Endothelial cell of umbilical vein (primary cell): ENCODE measurements around the gene SPTBN5. TPM values are rescaled to one million over a fixed set of nuclear protein-coding genes. Genes with fewer than 3 reads are reported as not detected.

ENCODE experiments used
- BruUV-seq: library from RNA; stranded (reverse); fragments of 400-500 nt; replicated peaks from 2 replicates; lab custom pipeline; 2021; lab: Mats Ljungman, UMichigan
- CTCF ChIA-PET: fragments of 300-600, 350-600 bp; sonication (Branson Sonifier 250); formaldehyde crosslinking; loops from one replicate; lab custom pipeline; 2021; ENCODE audit warnings: antibody characterized with exemption, inconsistent platforms; lab: Charles Lee
- POLR2A ChIA-PET: fragments of 300-600, 350-600 bp; sonication (Branson Sonifier 250); formaldehyde crosslinking; loops from one replicate; lab custom pipeline; 2021; ENCODE audit warnings: antibody characterized with exemption, inconsistent platforms; lab: Charles Lee
- DNase-seq: peaks from one replicate; pipeline ENCODE4 v3.0.0-alpha.2; 2011; ENCODE audit warnings: low read depth, low spot score
- FAIRE-seq: peaks from 2 replicates; lab custom pipeline; 2011; peaks lifted over from hg19 to GRCh38; lab: Jason Lieb, UNC
- H2AFZ ChIP-seq: 2 replicates; pipeline ENCODE4 v1.6.0; 2012; ENCODE audit warnings: low read depth, low read length, control low read depth, inconsistent platforms
- H3K27ac ChIP-seq: 2 replicates; pipeline ENCODE4 v1.5.1; 2011; ENCODE audit warnings: low read depth, mild to moderate bottlenecking, control low read depth, low read length, moderate library complexity; ENCODE audit not compliant: insufficient read depth
- H3K27me3 ChIP-seq, 2 experiments: 2 replicates each; pipeline versions ENCODE4 v1.6.0 to v1.6.1; 2011; ENCODE audit warnings: low read length in 2 of 2, mixed read lengths in 1 of 2; ENCODE audit not compliant: control insufficient read depth in 2 of 2, insufficient read depth in 2 of 2
- H3K36me3 ChIP-seq, 2 experiments: 2 replicates in 1 of 2; 3 replicates in 1 of 2; pipeline ENCODE4 v1.5.1; 2011; ENCODE audit warnings: low read length in 2 of 2, mild to moderate bottlenecking in 1 of 2, moderate library complexity in 1 of 2; ENCODE audit not compliant: control insufficient read depth in 2 of 2, insufficient read depth in 2 of 2; ENCODE audit errors: extremely low read depth in 1 of 2
- H3K4me1 ChIP-seq: 3 replicates; pipeline ENCODE4 v1.5.1; 2011; ENCODE audit warnings: mild to moderate bottlenecking, low read length; ENCODE audit not compliant: control insufficient read depth, insufficient read depth; ENCODE audit errors: extremely low read depth
- H3K4me2 ChIP-seq: 2 replicates; pipeline ENCODE4 v1.6.1; 2011; ENCODE audit warnings: low read length, control low read depth, mixed read lengths; ENCODE audit not compliant: insufficient read depth
- H3K4me3 ChIP-seq, 3 experiments: fragments of 200-600 bp in 1 of 3; sonication (generic), shearing (Covaris generic) in 1 of 3; replicated peaks in 1 of 3; 2 replicates each; pipeline ENCODE4 v1.5.1; 2011 to 2016; ENCODE audit warnings: control low read depth in 3 of 3, low read length in 3 of 3, mild to moderate bottlenecking in 2 of 3, inconsistent platforms in 1 of 3, low read depth in 1 of 3, moderate library complexity in 1 of 3; ENCODE audit not compliant: insufficient read depth in 1 of 3
- H3K79me2 ChIP-seq: 2 replicates; pipeline ENCODE4 v1.6.0; 2012; ENCODE audit warnings: low read length, inconsistent platforms; ENCODE audit not compliant: control insufficient read depth, insufficient read depth
- H3K9ac ChIP-seq: replicated peaks from 2 replicates; pipeline ENCODE3; 2011; ENCODE audit warnings: low read length, control low read depth; ENCODE audit not compliant: insufficient read depth; ENCODE audit errors: extremely low read depth
- H3K9me1 ChIP-seq: replicated peaks from 3 replicates; pipeline ENCODE4 v1.6.0; 2011; ENCODE audit warnings: mild to moderate bottlenecking, low read length; ENCODE audit not compliant: control insufficient read depth, insufficient read depth; ENCODE audit errors: extremely low read depth
- H3K9me3 ChIP-seq: replicated peaks from 2 replicates; pipeline ENCODE4 v1.5.1; 2012; ENCODE audit warnings: low read length, inconsistent platforms; ENCODE audit not compliant: control insufficient read depth, insufficient read depth
- H4K20me1 ChIP-seq: replicated peaks from 2 replicates; pipeline ENCODE3; 2011; ENCODE audit warnings: mild to moderate bottlenecking, low read length; ENCODE audit not compliant: control insufficient read depth, insufficient read depth; ENCODE audit errors: extremely low read depth
- EZH2 ChIP-seq: IDR thresholded peaks from 2 replicates; pipeline ENCODE4 v1.6.1; 2012; ENCODE audit warnings: borderline replicate concordance, low read depth, mild to moderate bottlenecking, moderate library complexity, low read length, inconsistent platforms; ENCODE audit not compliant: severe bottlenecking
- FOS ChIP-seq: IDR thresholded peaks from 2 replicates; pipeline ENCODE4 v1.6.1; 2011; ENCODE audit warnings: mild to moderate bottlenecking, low read length, moderate library complexity, borderline replicate concordance; ENCODE audit not compliant: insufficient read depth
- MAX ChIP-seq: IDR thresholded peaks from 2 replicates; pipeline ENCODE4 v1.6.1; 2011; ENCODE audit not compliant: insufficient read depth, insufficient read length
- MYC ChIP-seq: IDR thresholded peaks from one replicate; pipeline ENCODE4 v1.6.1; 2011; ENCODE audit warnings: mild to moderate bottlenecking, low read depth, low read length
- POLR2A ChIP-seq: IDR thresholded peaks from 2 replicates; pipeline ENCODE4 v1.6.1; 2012; ENCODE audit warnings: low read depth, mild to moderate bottlenecking, control low read depth, low read length
- dilution Hi-C: fragments of 300-500 bp; cut with MboI; formaldehyde crosslinking; loops from one replicate; pipeline ENCODE4 v1.15.0; 2019; ENCODE audit warnings: low sequenced_read_pairs; ENCODE audit not compliant: extremely low pct_ligation_motif_present
- intact Hi-C: fragments of 100-400 bp; cut with micrococcal nuclease; formaldehyde crosslinking; loops from one replicate; pipeline ENCODE4 v1.10.0; 2022
- polyA plus RNA-seq, 4 experiments: library from polyadenylated mRNA; depleted of rRNA in 3 of 4; stranded (reverse) in 3 of 4; unstranded in 1 of 4; fragments of >200 nt; gene quantifications; 2 replicates each; pipeline versions ENCODE4 v1.2.1 to v1.2.3, GENCODE V29; 2011 to 2012; ENCODE audit warnings: missing spikeins in 1 of 4
- total RNA-seq: library from RNA; stranded (reverse); gene quantifications from 2 replicates; pipeline ENCODE4 v1.2.3, GENCODE V29; 2021

SPTBN5 gene
- total and polyA plus RNA-seq, 2 donors (not counting 3 experiments of a cell fraction or from before 2014, with no cell fraction given): 12.0 to 19.0 TPM

DNA sequence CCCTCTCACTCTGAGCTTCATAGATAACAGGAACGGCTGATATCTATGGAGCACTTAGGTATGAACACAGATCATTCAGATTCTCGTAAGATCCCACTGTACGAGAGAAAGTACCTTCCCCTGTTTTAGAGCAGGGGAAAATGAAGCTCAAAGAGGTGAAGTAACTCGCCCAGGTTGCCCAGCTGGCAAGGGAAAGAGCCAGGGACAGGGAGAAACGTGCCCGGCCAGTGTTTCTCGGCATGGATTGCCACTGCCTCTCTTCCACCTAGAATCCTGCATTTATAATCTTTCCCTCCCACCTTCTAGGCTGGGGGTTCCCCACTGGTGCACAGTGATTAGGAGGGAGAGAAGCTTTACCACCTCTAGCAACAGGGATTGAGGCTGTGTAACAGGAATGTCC lies 39.5 kb upstream of the SPTBN5 start:
- dilution Hi-C loops (no loop called here), intact Hi-C loops (no loop called here)
- POLR2A ChIA-PET: interaction anchor here (0.8 kb wide), 1 partner anchor 34 kb away, joined by 4 read pairs; no protein-coding TSS in a partner anchor
- Histone ChIP-seq H2AFZ (no peak overlapping the region), H3K27me3 (no peaks in the 10 kb centered on the region), H3K9ac (peak overlapping the region; percentile 75), H3K9me3 (no peaks in the 10 kb centered on the region), H3K4me1 (peaks cover 93% of the 10 kb centered on the region), H3K9me1 (no peaks in the 10 kb centered on the region), H3K79me2 (peaks cover 71% of the 10 kb centered on the region), H3K36me3 (peaks cover 5 to 8% of the 10 kb centered on the region in 2 experiments), H4K20me1 (no peaks in the 10 kb centered on the region), H3K4me2 (no peak overlapping the region), H3K27ac (peak overlapping the region; percentile 99), H3K4me3 (no peak overlapping the region)
- TF ChIP-seq EZH2 (no peak), FOS (no peak), MAX (no peak), POLR2A (no peak)
- no TSS peak for BruUV-seq
- FAIRE-seq (no peak), DNase-seq (no peak)
- CTCF ChIA-PET: interaction anchor here (0.9 to 2.8 kb wide), 3 partner anchors 22 to 56 kb away, joined by 3 to 12 read pairs (median 5); partner anchors contain the start of gene EHD4

GRCh38 chr15:41932511-41933289 lies 38.8 kb upstream of the SPTBN5 start:
- H3K9ac ChIP-seq: peak overlapping the region; percentile 75
- POLR2A ChIA-PET: interaction anchor here (0.8 kb wide), 1 partner anchor 35 kb away, joined by 4 read pairs; no protein-coding TSS in a partner anchor
- peaks cover 93% of the 10 kb centered on the region for H3K4me1 ChIP-seq

More at GRCh38 chr15:41932511-41933289, 38.8 kb upstream of the SPTBN5 start:
- FAIRE-seq (no peak), DNase-seq (no peak)
- CTCF ChIA-PET: interaction anchor here (1.3 to 2.8 kb wide), 3 partner anchors 28 to 57 kb away, joined by 3 to 12 read pairs (median 3); partner anchors contain the start of gene EHD4
- Histone ChIP-seq H3K27ac (peak overlapping the region; percentile 99), H3K4me3 (no peak overlapping the region), H3K27me3 (no peaks in the 10 kb centered on the region), H3K36me3 (peaks cover 5 to 8% of the 10 kb centered on the region in 2 experiments), H3K4me2 (no peak overlapping the region), H2AFZ (no peak overlapping the region), H3K9me3 (no peaks in the 10 kb centered on the region), H3K79me2 (peaks cover 77% of the 10 kb centered on the region), H3K9me1 (no peaks in the 10 kb centered on the region), H4K20me1 (no peaks in the 10 kb centered on the region)
- dilution Hi-C loops (no loop called here), intact Hi-C loops (no loop called here)
- TF ChIP-seq MYC (no peak), FOS (no peak)
- BruUV-seq: no TSS peak
